HG03139 (cell line): Measurements from ENCODE around the gene DIAPH1.
"Not testable (repeated sequence)": the region's sequence is repeated elsewhere in the genome, so short reads cannot be mapped to it uniquely, and the experiment has no call there.

ENCODE experiments used
- ATAC-seq: cut with Tn5 transposase; IDR thresholded peaks from one replicate; pipeline ENCODE4 v1.9.1; 2021; ENCODE audit not compliant: unreplicated experiment

The DIAPH1 gene

DNA sequence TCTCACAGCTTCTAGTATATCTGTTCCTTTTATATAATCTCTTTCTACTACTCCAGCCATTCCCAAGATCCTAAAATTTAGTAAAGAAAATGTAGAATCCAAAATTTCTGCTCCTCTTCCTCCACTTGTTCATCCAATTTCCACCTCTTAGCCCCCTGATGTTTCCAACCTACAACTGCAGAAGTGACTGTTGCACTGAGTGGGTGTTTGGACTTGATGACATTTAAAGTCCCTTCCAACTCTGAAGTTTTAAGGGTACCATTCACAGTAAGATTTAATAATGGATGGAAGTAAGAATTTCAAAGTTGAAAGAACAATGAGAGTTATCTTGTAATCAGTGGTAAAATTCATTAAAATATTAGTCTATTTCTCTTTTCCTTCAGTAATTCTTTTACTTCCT lies 5.5 kb downstream of the DIAPH1 start:
- no peak for ATAC-seq

DNA sequence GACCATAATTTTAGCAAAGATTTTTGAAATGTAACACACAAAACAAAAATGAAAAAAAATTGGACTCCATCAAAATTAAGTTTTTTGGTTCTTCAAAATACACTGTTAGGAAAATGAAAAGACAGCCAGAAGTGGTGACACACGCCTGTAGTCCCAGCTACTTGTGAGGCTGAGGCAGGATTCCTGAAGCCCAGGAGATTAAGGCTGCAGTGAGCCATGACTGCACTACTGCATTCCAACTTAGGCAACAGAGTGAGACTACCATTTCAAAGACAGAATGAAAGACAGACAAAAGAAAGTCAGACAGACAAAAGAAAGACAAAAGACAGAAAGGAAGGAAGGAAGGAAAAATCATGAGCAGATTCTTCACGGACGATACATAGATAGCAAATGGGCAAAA lies 7.5 kb downstream of the DIAPH1 start:
- ATAC-seq = no peak

DNA sequence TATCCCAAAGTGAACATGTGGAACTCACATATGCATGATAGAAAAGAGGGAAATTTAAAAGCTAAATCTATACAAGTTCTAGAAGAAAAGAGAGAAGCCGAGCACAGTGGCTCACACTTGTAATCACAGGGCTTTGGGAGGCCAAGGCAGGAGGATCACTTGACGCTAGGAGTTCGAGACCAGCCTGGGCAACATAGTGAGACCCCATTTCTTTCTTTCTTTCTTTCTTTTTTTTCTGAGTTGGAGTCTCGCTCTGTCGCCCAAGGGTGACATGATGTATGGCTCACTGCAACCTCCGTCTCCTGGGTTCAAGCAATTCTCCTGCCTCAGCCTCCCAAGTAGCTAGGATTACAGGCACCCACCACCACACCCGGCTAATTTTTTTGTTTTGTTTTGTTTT lies 8.9 kb downstream of the DIAPH1 start:
- ATAC-seq = not testable (repeated sequence)

DNA sequence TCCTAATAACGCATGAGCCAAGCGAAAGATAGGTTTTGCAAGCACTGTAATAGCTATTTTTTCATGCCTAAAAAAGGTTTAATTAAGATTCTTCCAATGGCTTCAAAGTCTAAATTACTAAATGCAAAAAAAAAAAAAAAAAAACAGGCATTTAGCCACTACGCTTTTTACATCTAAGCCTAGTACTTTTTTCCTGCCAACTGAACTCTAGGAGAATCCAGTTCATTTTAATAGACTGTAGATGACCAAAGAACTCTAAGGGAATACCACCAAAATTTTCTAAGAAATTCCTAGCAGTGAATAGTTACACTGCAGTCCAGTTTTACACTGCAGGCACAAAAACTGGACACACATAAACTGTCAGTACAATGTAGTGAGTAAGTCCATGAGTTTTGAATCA lies 9.8 kb downstream of the DIAPH1 start:
- ATAC-seq = no peak

DNA sequence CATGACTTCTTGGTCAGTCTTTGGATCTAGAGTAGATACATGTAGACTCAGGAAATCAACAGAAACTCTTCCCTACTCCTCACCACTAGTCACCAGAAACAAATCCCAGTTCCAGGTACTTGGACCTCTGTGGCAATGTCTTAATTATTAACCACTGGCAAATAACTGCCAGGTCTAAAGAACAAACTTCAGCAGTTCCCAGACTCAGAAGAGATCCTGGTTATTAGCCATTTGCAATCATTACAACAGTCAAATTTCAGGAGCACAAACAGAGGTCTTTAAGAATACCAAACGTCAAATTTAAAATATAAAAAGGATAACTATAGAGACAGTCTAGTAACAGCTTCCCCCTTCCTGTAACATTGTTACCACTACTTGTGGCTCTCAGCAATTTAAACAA lies 10.2 kb downstream of the DIAPH1 start:
- no peak for ATAC-seq

DNA sequence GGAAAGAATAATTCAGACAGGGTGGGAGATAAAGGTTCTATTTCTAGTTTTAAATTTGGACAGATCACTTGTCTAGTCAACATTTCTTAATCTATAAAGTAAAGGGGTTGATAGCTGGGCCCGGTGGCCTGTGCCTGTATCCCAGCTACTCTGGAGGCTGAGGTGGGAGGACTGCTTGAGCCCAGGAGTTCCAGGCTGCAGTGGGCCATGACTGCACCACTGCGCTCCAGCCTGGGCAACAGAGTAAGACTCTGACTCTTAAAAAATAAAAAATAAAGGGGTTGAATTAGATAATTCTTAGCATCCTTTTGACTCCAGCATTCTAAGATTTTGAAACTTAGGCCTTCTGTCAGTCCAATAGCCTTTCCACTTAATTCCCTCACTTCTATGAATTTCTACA lies 10.8 kb downstream of the DIAPH1 start:
- no peak for ATAC-seq

DNA sequence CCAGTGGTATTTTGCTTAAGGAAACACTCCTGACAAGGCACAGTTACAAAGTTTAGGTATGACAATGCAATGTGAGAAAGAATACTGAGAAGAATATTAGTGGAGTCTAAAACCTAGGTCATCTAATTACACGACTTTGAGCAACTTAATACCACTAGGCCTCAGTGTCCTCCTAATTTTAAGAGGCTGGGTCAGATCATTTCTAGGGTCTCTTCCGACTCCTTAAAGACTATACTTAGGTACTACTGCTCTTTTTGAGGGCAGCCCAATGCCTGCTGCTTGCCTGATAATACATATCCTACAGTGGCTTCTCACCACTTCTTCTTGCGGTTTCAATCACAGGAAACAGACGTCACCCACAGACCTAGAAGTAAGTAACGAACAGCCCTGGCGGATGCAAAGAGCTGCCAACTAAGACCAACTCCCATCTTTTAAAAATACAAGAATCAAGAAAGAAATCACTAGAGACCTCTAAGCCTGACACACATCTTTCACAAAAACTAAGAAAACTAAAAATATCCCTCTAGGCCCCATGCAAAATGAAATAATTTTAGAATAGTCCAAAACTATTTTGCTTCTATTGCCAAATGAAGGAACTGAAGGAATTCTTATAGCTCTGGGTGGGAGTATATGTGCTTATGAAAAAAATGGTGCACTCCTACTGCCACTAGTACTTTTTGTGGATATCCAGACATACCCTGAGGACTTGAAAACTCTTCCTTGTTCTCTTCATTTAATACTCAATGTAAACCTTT lies 13.1 kb downstream of the DIAPH1 start:
- peak; percentile 95 for ATAC-seq

DNA sequence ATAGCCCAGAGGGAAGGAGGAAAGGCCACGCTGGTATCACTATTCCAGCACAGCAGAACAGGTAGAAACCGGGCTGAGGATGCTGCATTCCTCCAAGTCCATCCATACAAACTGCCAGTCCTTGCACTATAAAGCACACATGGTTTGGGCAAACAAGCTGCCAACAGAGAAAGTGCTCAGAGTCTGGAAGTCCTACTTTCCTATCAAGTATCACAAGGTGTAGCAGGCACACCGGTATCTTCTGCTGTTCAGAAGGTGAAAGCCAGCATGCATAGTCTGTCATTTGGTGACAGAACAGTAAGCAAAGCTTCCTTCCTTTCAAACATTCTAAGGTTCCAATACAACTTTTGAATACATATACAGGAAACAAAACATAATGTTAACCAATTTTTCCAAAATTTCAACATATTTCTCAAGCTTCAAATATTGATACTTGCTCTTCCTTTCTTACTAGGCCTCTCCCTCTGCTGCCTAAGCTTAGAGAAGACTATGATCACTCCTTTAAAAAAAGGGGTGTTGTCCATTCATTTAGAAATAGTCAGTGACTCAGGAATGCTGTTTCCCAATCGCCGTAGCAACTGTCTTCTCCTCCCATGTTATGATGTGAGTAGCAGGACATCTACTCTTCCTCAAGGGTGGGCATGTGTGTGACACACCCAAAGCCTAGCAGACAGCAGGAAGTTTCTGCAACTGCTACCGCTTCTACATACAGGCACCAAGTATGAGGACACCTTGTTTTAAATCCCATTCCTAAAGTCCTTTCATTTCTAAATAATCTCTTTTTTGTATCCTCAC lies 14.7 kb downstream of the DIAPH1 start:
- no peak for ATAC-seq

DNA sequence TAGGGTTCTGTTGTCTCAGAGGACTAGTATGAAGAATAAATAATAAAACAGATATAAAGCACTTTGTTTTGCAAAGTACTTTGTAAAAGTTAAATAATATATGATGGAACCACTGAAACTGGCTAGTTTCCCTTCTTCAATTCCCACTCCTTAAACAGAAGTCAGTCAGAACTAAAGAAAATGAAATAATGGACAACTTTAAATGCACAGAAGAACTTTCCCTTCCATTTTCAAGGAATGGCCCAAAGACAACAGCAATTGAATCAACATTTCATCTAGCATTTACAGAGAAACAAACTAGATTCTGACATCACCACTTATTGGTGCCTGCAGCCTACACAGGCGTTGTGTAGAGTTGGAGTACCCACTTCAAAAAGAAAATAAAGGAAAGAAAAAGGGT lies 16.2 kb downstream of the DIAPH1 start:
- no peak for ATAC-seq

DNA sequence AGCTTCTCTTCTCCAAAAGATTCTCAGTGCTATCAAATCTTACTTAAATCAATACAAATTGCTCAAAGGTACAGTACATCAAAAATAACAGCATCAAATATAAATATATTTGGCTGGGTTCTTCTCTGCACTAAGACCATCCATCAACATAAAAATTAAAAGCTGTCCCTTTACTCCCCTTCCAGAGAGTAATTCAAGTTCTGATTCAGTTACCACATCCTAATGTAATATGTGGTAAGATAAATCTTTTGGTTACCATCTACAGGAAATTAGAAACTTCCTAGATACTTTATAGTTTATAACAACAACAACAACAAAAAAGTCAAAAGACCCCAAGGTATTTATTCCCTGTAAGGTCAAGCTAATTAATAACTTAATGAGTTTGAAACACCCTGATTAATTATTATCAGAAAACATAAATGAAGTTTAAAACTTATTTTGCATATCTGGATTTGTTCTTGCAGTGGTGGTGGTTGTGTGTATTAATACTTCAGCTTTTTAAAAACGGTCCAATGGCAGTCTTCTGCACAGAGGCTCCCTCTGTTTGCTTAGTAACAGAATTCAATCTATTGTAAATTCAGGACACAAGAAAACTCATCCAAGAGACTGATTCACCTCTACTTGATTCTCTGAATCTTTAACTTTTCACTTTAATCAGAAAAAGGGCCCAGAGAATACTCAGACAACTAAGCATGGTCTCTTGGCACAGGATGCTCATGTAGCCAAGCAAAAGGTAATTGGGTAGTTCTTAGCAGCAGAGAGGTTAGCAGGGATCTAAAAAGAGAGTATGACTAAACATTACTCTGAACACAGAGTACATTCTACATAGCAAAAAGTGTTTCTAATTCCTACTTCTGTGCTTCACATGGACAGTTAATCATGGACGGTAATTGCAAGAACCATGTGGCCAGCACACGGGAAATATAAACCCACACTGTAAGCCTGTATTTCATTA lies 20.1 kb downstream of the DIAPH1 start:
- peak; percentile 43 for ATAC-seq

DNA sequence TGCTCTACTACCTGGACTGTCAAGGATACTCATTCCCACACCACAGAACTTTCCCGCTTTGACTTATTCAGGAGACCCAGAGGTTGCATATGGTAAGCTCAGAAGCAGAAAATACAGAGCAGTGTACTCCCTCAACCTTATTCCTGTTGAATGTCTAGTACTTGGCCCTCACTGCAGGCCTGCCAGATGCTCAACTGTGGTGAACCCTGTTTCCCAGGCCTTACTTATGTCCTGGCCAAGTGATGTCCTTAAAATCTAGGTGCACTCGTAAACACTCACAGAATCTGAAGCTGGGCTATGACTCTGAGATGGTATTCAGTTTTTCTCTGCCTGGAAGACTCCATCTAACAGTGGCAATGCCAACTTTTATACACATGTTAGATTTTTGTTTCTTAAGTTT lies 21.0 kb downstream of the DIAPH1 start:
- ATAC-seq = no peak

DNA sequence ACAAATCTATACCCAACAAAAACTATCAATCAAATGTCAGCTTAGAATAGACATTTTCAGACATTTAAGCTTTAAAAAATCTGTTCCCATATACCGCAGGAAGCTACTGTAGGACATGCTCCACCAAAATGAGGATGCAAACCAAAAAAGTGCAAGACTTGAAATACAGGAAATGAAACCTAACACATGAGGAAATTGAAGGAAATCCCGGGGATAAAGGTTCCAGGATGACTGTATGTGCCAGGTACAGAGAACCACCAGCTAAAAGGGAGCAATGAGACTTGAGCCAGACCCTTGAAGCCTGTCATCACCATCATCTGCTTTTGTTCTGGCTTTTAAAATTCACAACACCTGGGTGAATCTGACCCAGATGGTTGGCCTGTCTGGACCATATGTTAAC lies 21.4 kb downstream of the DIAPH1 start:
- no peak for ATAC-seq

DNA sequence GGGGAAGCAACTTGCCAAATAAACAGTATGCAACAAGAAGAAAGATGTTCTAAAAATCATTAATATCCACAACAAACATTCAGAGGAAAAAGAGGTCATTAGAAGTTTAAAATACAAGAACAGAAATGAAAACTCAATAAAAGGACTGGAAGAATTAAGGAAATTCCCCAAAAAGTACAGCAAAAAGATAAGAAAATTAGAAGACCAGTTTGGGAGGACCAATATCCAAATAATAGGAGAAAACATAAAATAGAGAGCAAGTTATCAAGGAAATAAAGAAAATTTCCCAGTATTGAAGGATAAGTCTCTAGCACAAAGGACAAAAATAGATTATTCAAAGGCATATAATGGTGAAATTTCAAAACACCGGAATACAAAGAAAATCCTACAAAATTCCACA lies 21.9 kb downstream of the DIAPH1 start:
- ATAC-seq = no peak

DNA sequence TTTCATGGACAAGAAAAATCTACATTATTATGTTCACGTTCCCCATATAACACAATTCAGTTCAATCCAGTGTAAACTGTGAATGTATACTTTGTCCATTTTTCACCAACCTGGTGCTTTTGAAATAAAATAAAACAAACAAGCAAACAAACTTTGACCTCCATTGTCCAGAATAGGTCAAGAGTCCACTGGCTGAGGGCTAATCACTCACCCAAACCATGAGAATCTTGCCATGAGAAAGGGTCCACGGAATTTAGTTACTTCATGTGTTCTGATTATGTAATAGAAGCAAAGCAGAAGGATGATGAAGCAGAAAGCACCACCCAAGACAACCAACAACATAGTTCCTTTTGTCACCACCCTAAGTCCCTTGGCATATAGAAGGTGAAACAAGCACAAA lies 28.7 kb downstream of the DIAPH1 start:
- ATAC-seq = no peak

DNA sequence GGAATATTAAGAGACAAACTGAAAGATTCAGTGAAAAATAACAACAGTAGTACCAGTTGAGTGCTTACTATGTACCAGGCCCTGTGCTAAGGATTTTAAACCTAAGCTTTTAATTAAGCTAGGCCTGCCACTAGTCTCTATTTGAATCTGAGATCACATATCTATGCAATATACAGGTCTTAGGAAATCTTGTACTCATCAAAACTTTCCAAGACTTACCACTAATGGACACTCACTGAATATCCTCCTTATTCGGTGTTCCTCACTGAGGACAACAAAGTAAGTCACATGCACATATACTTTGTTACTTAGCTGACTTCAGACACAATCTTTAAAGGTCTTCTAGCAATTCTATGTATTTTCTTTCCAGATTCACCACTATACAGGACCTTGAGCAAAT lies 32.6 kb downstream of the DIAPH1 start:
- ATAC-seq = no peak

DNA sequence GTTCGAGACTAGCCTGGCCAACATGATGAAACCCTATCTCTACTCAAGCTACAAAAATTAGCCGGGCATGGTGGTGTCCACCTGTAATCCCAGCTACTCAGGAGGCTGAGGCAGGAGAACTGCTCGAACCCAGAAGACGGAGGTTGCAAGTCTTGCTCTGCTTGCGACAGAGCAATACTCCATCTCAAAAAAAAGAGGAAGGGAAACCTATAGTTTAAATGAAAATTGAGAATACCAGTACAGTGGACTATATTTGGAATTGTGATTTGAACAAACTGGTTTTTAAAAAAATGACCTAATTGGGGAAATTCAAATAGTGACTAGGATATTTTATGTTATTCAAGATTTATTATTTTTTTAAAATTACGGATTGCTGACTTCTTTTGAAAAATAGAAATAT lies 33.2 kb downstream of the DIAPH1 start:
- no peak for ATAC-seq

DNA sequence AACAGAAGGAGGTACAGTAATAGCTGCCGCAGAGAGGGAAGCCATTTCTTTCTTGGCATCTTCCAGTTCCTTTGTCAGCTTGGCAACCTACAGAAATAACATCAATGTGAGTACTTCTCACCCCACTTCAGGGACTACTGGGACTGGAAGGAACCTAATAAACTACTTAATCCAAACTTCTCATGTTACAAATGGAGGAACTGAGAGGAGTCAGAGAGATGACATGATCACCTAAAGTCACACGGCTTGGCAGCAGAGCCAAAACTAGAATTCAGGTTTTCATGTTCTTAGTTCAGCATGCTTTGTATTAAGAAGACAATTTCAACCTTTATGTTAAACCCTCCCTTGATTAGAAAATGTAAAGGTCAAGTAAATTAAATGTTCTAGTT lies 44.7 kb downstream of the DIAPH1 start:
- no peak for ATAC-seq

DNA sequence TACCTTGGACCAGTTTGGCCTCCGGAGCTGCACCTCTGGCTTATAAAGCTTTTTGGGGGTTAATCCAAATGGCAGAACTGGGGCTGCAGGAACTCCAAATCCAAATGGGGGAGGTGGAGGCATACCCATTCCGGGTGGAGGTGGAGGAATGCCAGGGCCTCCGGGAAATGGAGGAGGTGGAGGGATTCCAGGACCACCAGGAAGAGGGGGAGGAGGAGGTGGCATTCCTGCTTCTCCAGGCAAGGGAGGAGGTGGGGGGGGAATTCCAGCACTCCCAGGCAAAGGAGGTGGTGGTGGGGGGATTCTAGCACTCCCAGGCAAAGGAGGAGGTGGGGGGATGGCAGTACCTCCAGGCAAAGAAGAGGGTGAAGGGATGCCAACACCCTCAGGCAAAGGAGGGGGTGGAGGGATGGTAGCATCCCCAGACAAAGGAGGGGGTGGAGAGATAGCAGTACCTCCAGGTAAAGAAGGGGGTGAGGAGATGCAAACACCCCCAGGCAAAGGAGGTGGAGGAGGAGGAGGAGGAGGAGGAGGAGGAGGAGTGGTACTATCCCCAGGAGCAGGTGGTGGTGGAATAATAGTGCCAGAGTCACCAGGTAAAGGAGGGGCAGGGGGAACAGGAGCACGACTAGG lies 45.2 kb downstream of the DIAPH1 start:
- no peak for ATAC-seq

DNA sequence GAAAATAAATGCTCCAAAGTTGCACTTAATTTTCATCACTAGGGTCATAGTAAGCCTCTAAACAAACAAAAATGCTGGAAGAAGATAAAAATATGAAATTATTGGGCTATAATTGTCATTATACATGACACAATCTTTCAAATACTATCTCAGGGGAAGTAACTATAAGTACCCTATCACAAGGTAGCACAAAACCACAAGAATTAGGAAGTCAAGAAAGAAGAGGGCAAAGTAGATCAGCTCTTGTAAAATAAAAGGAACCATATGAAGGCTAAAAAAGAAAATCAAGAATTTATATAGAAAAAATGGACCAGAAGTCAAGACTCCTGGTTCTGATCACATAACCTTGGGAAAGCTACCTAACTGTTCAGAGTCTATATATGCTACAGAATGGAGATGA lies 48.1 kb downstream of the DIAPH1 start:
- no peak for ATAC-seq

DNA sequence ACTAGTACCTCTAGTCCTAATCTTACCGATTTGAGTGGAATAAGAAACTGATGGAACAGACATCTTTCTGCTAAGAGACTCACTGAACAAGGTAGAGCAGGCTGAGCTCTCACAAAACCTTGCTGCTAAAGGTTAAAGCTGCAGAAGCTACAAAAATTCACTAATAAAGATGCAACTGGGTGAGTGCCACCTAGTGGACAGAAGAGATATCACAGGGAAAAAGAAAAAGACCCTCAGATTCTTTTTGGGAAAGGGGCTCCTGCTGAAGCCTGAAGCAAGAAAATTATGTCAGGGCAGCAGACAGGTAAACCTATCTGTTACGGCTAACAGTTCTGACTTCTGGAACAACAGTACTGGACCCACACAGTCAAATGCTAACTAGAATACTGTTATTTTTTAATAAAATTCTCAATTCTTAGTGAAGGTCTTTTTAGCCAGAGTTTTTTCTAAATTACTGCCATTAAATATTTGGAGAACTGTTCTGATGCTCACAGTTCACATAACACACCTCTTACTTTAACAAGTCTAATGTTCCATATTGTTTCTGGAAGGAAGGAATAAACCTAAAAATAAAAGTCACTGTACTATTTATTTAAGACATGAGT lies 51.2 kb downstream of the DIAPH1 start:
- no peak for ATAC-seq
